ENCODE data around the gene CD6.
A peak's percentile ranks its signal among the peaks of the same experiment; 100 is the strongest.

CD6 gene

DNA sequence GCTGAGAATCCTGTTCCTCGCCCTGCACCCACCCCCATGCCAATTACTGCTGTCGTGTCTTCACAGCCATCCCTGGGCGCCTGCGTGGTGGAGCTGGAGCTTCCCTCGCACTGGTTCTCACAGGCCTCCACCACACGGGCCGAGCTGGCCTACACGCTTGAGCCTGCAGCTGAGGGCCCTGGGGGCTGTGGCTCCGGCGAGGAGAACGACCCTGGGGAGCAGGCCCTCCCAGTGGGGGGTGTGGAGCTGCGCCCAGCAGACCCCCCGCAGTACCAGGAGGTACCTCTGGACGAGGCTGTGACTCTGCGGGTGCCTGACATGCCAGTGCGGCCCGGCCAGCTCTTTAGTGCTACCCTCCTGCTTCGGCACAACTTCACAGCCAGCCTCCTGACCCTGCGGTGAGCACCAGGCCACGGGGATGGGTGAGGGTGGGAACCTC lies 42.9 kb upstream of the CD6 start (continued):
- TF ChIP-seq, protein P1, sequence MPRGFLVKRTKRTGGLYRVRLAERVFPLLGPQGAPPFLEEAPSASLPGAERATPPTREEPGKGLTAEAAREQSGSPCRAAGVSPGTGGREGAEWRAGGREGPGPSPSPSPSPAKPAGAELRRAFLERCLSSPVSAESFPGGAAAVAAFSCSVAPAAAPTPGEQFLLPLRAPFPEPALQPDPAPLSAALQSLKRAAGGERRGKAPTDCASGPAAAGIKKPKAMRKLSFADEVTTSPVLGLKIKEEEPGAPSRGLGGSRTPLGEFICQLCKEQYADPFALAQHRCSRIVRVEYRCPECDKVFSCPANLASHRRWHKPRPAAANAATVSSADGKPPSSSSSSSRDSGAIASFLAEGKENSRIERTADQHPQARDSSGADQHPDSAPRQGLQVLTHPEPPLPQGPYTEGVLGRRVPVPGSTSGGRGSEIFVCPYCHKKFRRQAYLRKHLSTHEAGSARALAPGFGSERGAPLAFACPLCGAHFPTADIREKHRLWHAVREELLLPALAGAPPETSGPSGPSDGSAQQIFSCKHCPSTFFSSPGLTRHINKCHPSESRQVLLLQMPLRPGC (tag by site-specific recombination; IDR thresholded peaks at IDR 0.05): no peak

- Histone ChIP-seq H3K36me3 (ENCODE audit: control insufficient read depth in 2 of 2, insufficient read depth in 1 of 2, low read length in 2 of 2) (peaks cover 0 to 78% of the 10 kb centered on the region in 2 experiments; a peak in 1 of 3 replicates), H3K9me3 (ENCODE audit: control insufficient read depth, insufficient read depth, low read depth, low read length) (no peaks in the 10 kb centered on the region), H3K27ac (ENCODE audit: extremely low read depth, low read depth, low read length) (no peak overlapping the region), H3K4me1 (ENCODE audit: control insufficient read depth, insufficient read depth, low read length) (no peaks in the 10 kb centered on the region), H3K4me3 (ENCODE audit: low read depth, low read length) (no peak overlapping the region)
- ChIA-PET CTCF (no interaction called here), POLR2A (interaction anchor here (1.3 to 2.1 kb wide), 2 partner anchors 10 to 16 kb away, joined by 6 to 8 read pairs; partner anchors contain the start of gene TMEM109)
- TF ChIP-seq ZFHX2 (tag by site-specific recombination; conservative IDR thresholded peaks at IDR 0.05): peak; percentile 77
- peak; percentile 81 for TF ChIP-seq EGR2 (tag by site-specific recombination; IDR thresholded peaks at IDR 0.05; ENCODE audit: low read depth)
- TF ChIP-seq ZSCAN4 (tag by site-specific recombination; IDR thresholded peaks at IDR 0.05): no peak
- TF ChIP-seq, protein P2, sequence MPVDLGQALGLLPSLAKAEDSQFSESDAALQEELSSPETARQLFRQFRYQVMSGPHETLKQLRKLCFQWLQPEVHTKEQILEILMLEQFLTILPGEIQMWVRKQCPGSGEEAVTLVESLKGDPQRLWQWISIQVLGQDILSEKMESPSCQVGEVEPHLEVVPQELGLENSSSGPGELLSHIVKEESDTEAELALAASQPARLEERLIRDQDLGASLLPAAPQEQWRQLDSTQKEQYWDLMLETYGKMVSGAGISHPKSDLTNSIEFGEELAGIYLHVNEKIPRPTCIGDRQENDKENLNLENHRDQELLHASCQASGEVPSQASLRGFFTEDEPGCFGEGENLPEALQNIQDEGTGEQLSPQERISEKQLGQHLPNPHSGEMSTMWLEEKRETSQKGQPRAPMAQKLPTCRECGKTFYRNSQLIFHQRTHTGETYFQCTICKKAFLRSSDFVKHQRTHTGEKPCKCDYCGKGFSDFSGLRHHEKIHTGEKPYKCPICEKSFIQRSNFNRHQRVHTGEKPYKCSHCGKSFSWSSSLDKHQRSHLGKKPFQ (tag by site-specific recombination; IDR thresholded peaks at IDR 0.05): no peak
Observed at GRCh38 chr11:60929764-60930163, 41.7 kb upstream of the CD6 start.

GRCh38 chr11:60930394-60930793 lies 41.1 kb upstream of the CD6 start:
- peaks cover 0 to 82% of the 10 kb centered on the region in 2 experiments; a peak in 1 of 3 replicates for H3K36me3 ChIP-seq (ENCODE audit: control insufficient read depth in 2 of 2, insufficient read depth in 1 of 2, low read length in 2 of 2)
- H3K4me3 ChIP-seq (ENCODE audit: low read depth, low read length): no peak overlapping the region
- CTCF ChIA-PET: no interaction called here
- POLR2A ChIA-PET: interaction anchor here (2.1 kb wide), 1 partner anchor 17 kb away, joined by 8 read pairs; the partner anchor contains the start of gene TMEM109
- TF ChIP-seq ZNF175 (tag by site-specific recombination; IDR thresholded peaks at IDR 0.05) (no peak), KLF10 (tag by site-specific recombination; IDR thresholded peaks at IDR 0.05) (no peak), PRDM2 (tag by site-specific recombination; IDR thresholded peaks at IDR 0.05; ENCODE audit: borderline replicate concordance) (no peak), ZBTB17 (tag by site-specific recombination; IDR thresholded peaks at IDR 0.05) (no peak), ZNF626 (tag by site-specific recombination; IDR thresholded peaks at IDR 0.05) (no peak)
- H3K27ac ChIP-seq (ENCODE audit: extremely low read depth, low read depth, low read length): no peak overlapping the region
- no peaks in the 10 kb centered on the region for H3K9me3 ChIP-seq (ENCODE audit: control insufficient read depth, insufficient read depth, low read depth, low read length)
- no peaks in the 10 kb centered on the region for H3K4me1 ChIP-seq (ENCODE audit: control insufficient read depth, insufficient read depth, low read length)

All from HEK293 (cell line).